DOHH2 (cell line): Measurements from ENCODE around the gene CDC6.

Experiments used
- H3F3A ChIP-seq: fragments of 200-600 bp; sonication (generic), shearing (Covaris generic); 2 replicates; pipeline ENCODE4 v1.6.0; 2016; ENCODE audit warnings: antibody characterized with exemption, mild to moderate bottlenecking; ENCODE audit not compliant: control insufficient read depth, insufficient read depth
- H3K27ac ChIP-seq: fragments of 200-600 bp; sonication (generic); 2 replicates; pipeline ENCODE4 v1.5.1; 2014; ENCODE audit warnings: low read depth, mild to moderate bottlenecking, low read length, moderate library complexity
- H3K27me3 ChIP-seq: fragments of 200-600 bp; sonication (generic); 2 replicates; pipeline ENCODE4 v1.6.1; 2014; ENCODE audit warnings: mild to moderate bottlenecking, low read length, mixed read lengths; ENCODE audit not compliant: control insufficient read depth
- H3K36me3 ChIP-seq: fragments of 200-600 bp; sonication (generic); 2 replicates; pipeline ENCODE4 v1.6.1; 2014; ENCODE audit warnings: mild to moderate bottlenecking, low read length, moderate library complexity, mixed read lengths; ENCODE audit not compliant: control insufficient read depth
- H3K4me1 ChIP-seq: fragments of 200-600 bp; sonication (generic); 2 replicates; pipeline ENCODE4 v1.6.1; 2014; ENCODE audit warnings: mild to moderate bottlenecking, low read length, mixed read lengths; ENCODE audit not compliant: control insufficient read depth
- H3K4me2 ChIP-seq: fragments of 200-600 bp; sonication (generic); 2 replicates; pipeline ENCODE4 v1.6.0; 2014; ENCODE audit warnings: mild to moderate bottlenecking, low read length, moderate library complexity
- H3K4me3 ChIP-seq: fragments of 200-600 bp; sonication (generic); 2 replicates; pipeline ENCODE4 v1.5.1; 2014; ENCODE audit warnings: mild to moderate bottlenecking, low read length, mixed read lengths
- H3K79me2 ChIP-seq: fragments of 200-600 bp; sonication (generic); 2 replicates; pipeline ENCODE4 v1.6.1; 2014; ENCODE audit warnings: mild to moderate bottlenecking, low read length, mixed read lengths; ENCODE audit not compliant: control insufficient read depth
- H3K9me2 ChIP-seq: fragments of 200-600 bp; sonication (generic); replicated peaks from 2 replicates; pipeline ENCODE4 v1.6.1; 2014; ENCODE audit warnings: mild to moderate bottlenecking, low read length, mixed read lengths; ENCODE audit not compliant: control insufficient read depth
- H3K9me3 ChIP-seq: fragments of 200-600 bp; sonication (generic); 2 replicates; pipeline ENCODE4 v1.6.1; 2014; ENCODE audit warnings: antibody characterized with exemption, low read length, mixed read lengths; ENCODE audit not compliant: control insufficient read depth, insufficient read depth
- H4K20me1 ChIP-seq: fragments of 200-600 bp; sonication (generic); 2 replicates; pipeline ENCODE4 v1.6.0; 2014; ENCODE audit warnings: low read depth, mild to moderate bottlenecking, antibody characterized with exemption, low read length, moderate library complexity; ENCODE audit not compliant: control insufficient read depth, insufficient read depth
- CTCF ChIP-seq: fragments of 200-600 bp; sonication (generic); IDR thresholded peaks from one replicate; pipeline ENCODE4 v1.5.1; 2014; ENCODE audit warnings: antibody characterized with exemption, mild to moderate bottlenecking, low read depth, low read length; ENCODE audit not compliant: poor library complexity, severe bottlenecking
- EZH2phosphoT487 ChIP-seq: fragments of 200-600 bp; sonication (generic); IDR thresholded peaks from 2 replicates; pipeline ENCODE4 v1.6.1; 2017; ENCODE audit warnings: borderline replicate concordance, mild to moderate bottlenecking, antibody characterized with exemption, low read length, moderate library complexity, mixed read lengths

The CDC6 gene

GRCh38 chr17:40317880-40318829, 30.5 kb downstream of the CDC6 start:
- 0 out of 2 replicates have a peak, but pooled peaks cover 7% of the 10 kb centered on the region for H4K20me1 ChIP-seq
- peaks cover 82% of the 10 kb centered on the region for H3K4me1 ChIP-seq
- peak overlapping the region; percentile 94 for H3K4me3 ChIP-seq
- H3K4me2 ChIP-seq: peak overlapping the region; percentile 80
- no peaks in the 10 kb centered on the region for H3K9me2 ChIP-seq
- H3F3A ChIP-seq: no peaks in the 10 kb centered on the region
- no peak for TF ChIP-seq CTCF
- no peak for TF ChIP-seq EZH2phosphoT487
- H3K36me3 ChIP-seq: no peaks in the 10 kb centered on the region
- no peaks in the 10 kb centered on the region for H3K9me3 ChIP-seq
- H3K79me2 ChIP-seq: peaks cover 46% of the 10 kb centered on the region
- no peaks in the 10 kb centered on the region for H3K27me3 ChIP-seq
- H3K27ac ChIP-seq: peak overlapping the region; percentile 43

- H3K4me2 ChIP-seq: peak overlapping the region; percentile 80
- H3K27me3 ChIP-seq: no peaks in the 10 kb centered on the region
- H3K4me1 ChIP-seq: peaks cover 87% of the 10 kb centered on the region
- no peaks in the 10 kb centered on the region for H3K9me3 ChIP-seq
- H3K79me2 ChIP-seq: peaks cover 53% of the 10 kb centered on the region
- H3F3A ChIP-seq: no peaks in the 10 kb centered on the region
- H3K4me3 ChIP-seq: peak overlapping the region; percentile 94
- TF ChIP-seq CTCF (peak; percentile 52), EZH2phosphoT487 (no peak)
- H3K27ac ChIP-seq: peak overlapping the region; percentile 43
- H3K36me3 ChIP-seq: no peaks in the 10 kb centered on the region
- no peaks in the 10 kb centered on the region for H3K9me2 ChIP-seq
- H4K20me1 ChIP-seq: 0 out of 2 replicates have a peak, but pooled peaks cover 7% of the 10 kb centered on the region
Observed at GRCh38 chr17:40318830-40319391, 31.2 kb downstream of the CDC6 start.

- no peaks in the 10 kb centered on the region for H3F3A ChIP-seq
- H3K4me2 ChIP-seq: peak overlapping the region; percentile 80
- peaks cover 89% of the 10 kb centered on the region for H3K4me1 ChIP-seq
Observed at GRCh38 chr17:40319651-40320540, 32.2 kb downstream of the CDC6 start.

More at GRCh38 chr17:40319651-40320540, 32.2 kb downstream of the CDC6 start:
- H3K36me3 ChIP-seq: no peaks in the 10 kb centered on the region
- no peaks in the 10 kb centered on the region for H3K9me2 ChIP-seq
- peak overlapping the region; percentile 94 for H3K4me3 ChIP-seq
- no peaks in the 10 kb centered on the region for H3K27me3 ChIP-seq
- peaks cover 63% of the 10 kb centered on the region for H3K79me2 ChIP-seq
- peak overlapping the region; percentile 9; the same call in 1 of the 2 replicates for H3K27ac ChIP-seq
- H4K20me1 ChIP-seq: 0 out of 2 replicates have a peak, but pooled peaks cover 7% of the 10 kb centered on the region
- TF ChIP-seq EZH2phosphoT487 (no peak), CTCF (no peak)
- no peaks in the 10 kb centered on the region for H3K9me3 ChIP-seq
